Right ventricle myocardium inferior (tissue), 1 donor: ENCODE measurements around the gene FRAS1. TPM values are rescaled to one million over a fixed set of nuclear protein-coding genes. Genes with fewer than 3 reads are reported as not detected.
"Not testable (repeated sequence)": the region's sequence is repeated elsewhere in the genome, so short reads cannot be mapped to it uniquely, and the experiment has no call there.

Source experiments
- ATAC-seq: fragments of 200-7000 bp; cut with Tn5 transposase; one replicate; pipeline ENCODE4 v1.9.1; 2020; ENCODE audit warnings: mild to moderate bottlenecking, moderate library complexity
- DNase-seq: peaks from one replicate; pipeline ENCODE4 v3.0.0; 2021; ENCODE audit errors: missing footprints
- intact Hi-C: fragments of 100-400 bp; cut with DNase I; formaldehyde crosslinking; loops from one replicate; pipeline ENCODE4 v1.11.0; 2022
- total RNA-seq: library from RNA; stranded (reverse); fragmentation: NEBNext Ultra II Directional; extraction: Animal tissue kit (Norgen Biotek cat#: 25700); gene quantifications from one replicate; pipeline ENCODE4 v1.2.1, GENCODE V29; 2021
- donor health status: DM: no; HTN: yes; CAD: no; lungs with severe emphysema.

FRAS1 gene
- total RNA-seq, 1 donor from 2014 or later = 2.2 TPM

- intact Hi-C loops = no loop called here
- no peak for ATAC-seq
- DNase-seq = no peak
Measured at GRCh38 chr4:78529569-78530209, 472.6 kb downstream of the FRAS1 start.

DNA sequence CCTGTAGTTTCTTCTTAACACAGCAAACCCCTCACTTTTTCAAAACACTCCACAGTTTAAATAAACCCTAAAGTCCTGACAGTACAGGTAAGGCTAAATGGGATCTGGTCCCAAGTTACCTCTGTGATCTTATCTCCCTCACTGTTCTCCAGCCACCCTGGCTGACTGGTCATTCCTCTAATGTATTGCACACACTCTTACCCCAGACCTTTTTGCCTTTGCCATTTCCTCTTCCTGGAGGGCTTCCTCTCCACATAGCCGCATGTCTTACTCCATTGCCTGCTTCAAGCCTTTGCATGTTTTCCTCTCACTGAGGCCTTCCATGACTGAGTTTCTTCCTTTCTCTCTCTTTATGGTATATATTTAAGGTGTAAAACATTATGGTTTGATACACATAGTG lies 474.9 kb downstream of the FRAS1 start:
- no peak for DNase-seq
- intact Hi-C loops = no loop called here
- ATAC-seq = no peak

DNA sequence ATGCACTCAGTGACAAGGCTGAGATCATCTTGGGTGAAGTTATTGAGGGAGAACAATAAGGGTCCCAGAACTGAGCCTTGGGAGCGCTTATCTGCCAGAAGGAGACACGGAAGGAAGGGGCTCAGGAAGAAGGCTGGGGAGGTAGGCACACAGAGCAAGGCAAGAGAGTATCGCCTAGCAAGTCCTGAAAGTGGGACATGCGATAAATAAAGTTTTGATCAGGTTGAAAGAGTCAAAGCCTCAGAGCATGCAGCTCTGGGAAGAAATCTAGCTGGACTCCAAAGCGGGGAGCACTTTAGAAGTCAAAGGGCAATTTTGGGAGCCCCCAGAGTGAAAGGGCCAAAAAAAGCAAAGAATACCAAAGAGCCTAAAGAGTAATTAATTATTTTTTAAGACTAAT lies 476.7 kb downstream of the FRAS1 start:
- intact Hi-C loops = no loop called here
- ATAC-seq = no peak
- no peak for DNase-seq

GRCh38 chr4:78534286-78534955 lies 477.3 kb downstream of the FRAS1 start:
- intact Hi-C loops = no loop called here

DNA sequence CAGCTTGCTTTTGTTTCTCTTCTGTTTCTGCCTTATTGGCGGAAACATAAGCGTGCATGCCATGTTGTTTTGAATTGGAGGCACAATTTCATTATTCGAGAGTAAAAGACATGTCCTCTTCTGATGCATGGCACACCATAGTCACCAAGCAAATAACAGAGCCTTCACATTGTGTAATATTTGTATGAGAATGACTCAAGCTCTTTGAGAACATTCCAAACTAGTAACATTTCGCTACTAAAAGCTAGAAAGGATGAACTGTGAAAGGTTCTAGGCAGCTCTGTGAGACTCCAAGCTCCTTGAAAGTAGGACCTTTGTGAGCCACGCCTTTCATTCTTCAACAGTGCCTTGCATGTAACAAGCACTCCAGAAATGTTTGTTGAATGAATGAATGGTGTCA lies 485.2 kb downstream of the FRAS1 start:
- intact Hi-C loops = no loop called here
- DNase-seq (no peak), ATAC-seq (no peak)

More at GRCh38 chr4:78534286-78534955, 477.3 kb downstream of the FRAS1 start:
- DNase-seq (no peak), ATAC-seq (no peak)

DNA sequence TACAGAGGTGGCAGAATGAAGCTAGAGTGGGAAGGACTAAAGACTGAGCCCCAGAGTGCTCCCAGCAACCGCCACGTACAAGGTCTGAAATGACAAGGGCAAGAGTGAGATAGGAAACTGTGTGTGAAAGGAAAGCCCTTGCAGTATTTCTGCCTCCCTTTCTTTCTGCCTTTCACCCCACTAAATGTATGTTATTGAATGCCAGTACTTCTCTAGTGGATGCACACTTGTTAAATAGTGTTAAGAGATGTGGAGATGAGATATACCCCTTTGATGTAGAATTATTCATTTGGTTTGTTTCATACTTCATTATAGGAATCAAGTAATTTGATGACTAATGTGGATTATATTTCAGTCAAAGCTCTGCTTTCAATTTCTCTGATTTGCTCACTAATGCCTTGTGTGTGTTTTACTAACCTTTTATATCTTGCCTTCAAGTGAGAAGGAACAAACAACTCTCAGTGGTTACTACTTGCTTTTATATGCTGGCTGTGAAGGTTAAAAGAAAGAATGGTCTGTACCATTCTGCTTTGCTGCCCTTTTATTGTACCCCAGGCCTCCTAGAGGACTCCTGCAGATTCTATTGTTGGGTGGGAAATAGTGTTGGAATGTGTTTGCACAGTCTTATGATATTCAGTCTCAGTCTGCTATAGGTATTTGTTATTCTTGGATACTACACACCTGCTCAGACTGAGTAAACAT lies 486.5 kb downstream of the FRAS1 start:
- ATAC-seq = no peak
- intact Hi-C loops = no loop called here

GRCh38 chr4:78544678-78545077 lies 487.6 kb downstream of the FRAS1 start:
- DNase-seq (no peak), ATAC-seq (no peak)
- intact Hi-C loops = no loop called here

More for the DNA sequence above, 486.5 kb downstream of the FRAS1 start:
- DNase-seq = no peak

DNA sequence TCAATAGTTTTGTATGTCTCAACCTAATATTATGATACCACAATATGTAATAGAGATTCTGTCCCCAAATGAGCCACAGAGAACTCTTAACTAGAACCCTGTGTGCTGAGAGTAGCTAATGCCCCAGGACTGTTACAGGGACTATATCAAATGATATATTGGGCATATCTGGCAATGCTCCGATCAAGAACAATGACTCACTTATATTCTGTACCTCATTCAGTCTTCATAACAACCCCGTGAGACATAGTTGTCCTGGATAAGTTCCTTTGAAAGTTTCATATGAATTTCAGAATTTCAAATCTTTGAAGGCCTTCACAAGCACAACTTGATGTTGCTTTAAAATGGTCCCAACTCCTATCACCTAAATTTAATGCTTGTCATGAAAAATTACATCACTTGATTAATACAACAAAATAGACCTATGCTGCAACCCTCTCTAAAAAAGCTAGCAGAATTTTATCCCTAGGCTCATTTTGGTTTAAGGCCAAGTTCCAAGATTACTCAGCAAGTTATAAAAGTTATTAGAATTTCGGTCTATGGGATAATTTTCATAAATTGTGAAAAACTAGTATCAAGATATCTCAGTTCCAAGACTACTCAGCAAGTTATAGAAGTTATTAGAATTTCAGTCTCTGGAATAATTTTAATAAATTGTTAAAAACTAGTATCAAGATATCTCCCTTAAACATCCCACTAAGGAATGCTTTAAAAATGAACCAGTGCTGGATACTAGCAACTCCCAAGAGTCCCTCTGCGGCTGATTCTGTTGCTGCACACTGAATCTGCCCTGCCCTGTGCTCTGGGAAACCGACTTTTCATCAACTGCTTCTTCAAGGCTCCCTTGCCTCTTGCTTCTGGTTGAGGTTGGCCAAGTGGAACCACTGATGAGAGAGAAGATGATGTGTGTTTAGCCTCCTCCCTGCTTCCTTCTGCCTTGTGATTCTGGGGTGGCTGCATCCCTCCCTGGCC lies 488.4 kb downstream of the FRAS1 start:
- no peak for DNase-seq
- intact Hi-C loops = no loop called here
- ATAC-seq = peak; percentile 75

GRCh38 chr4:78547899-78548298 lies 490.8 kb downstream of the FRAS1 start:
- DNase-seq, intact Hi-C loops, ATAC-seq: not testable (repeated sequence)

GRCh38 chr4:78548889-78549288 lies 491.8 kb downstream of the FRAS1 start:
- ATAC-seq, intact Hi-C loops, DNase-seq: not testable (repeated sequence)

DNA sequence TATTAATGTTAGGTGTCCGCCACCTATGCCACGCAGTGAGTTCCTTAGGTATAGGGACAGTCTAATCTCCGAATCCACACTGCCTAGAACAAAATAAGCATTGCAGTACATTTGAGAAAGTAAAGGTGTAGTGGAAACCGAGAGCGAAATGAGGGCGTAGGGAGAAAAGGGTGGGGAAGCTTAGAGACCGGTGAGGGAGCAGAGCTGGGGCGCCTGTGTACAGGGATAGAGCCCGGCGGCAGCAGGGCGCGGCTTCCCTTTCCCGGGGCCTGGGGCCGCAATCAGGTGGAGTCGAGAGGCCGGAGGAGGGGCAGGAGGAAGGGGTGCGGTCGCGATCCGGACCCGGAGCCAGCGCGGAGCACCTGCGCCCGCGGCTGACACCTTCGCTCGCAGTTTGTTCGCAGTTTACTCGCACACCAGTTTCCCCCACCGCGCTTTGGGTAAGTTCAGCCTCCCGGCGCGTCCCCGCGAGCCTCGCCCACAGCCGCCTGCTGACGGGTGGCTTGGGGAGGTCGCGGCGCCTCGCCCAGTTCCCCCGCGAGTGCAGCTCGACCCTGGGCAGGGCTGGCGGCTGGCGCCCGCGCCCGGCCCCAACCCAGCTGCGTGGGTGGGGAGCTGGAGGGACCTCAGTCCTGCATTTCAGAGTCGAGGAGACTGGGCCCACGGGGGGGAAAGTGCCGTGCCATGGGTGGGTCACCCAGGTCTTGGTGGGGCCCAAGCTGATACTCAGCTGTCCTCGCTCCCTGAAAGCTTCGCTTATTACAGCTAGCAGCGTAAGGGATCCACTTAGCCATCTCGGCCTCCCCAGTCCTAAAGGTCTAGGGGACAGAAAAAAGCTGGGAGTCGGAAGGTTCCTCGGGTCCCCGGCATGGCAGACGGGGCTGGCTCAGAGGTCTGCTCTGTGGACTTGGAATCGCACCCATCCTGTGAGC lies 494.6 kb downstream of the FRAS1 start, which contains the start of gene ANXA3:
ANXA3 (plus strand) TSS at position 351 of the 932 bp plus-strand sequence. CDS start 2,704 bp downstream, outside the sequence.
- intact Hi-C loops = loop anchor here (5.0 to 10.0 kb wide), 2 partner anchors 41 to 223 kb away; partner anchors contain the start of gene BMP2K
- peak; percentile 80 for ATAC-seq

GRCh38 chr4:78552389-78553042 lies 495.4 kb downstream of the FRAS1 start:
- DNase-seq (no peak), ATAC-seq (no peak)
- intact Hi-C loops = loop anchor here (5.0 to 10.0 kb wide), 2 partner anchors 40 to 222 kb away; partner anchors contain the start of gene BMP2K

More for the DNA sequence above, 494.6 kb downstream of the FRAS1 start, which contains the start of gene ANXA3:
- DNase-seq = peak; percentile 77

GRCh38 chr4:78553043-78553396 lies 495.9 kb downstream of the FRAS1 start:
- intact Hi-C loops = loop anchor here (5.0 to 10.0 kb wide), 2 partner anchors 39 to 222 kb away; partner anchors contain the start of gene BMP2K
- no peak for DNase-seq
- ATAC-seq = no peak

DNA sequence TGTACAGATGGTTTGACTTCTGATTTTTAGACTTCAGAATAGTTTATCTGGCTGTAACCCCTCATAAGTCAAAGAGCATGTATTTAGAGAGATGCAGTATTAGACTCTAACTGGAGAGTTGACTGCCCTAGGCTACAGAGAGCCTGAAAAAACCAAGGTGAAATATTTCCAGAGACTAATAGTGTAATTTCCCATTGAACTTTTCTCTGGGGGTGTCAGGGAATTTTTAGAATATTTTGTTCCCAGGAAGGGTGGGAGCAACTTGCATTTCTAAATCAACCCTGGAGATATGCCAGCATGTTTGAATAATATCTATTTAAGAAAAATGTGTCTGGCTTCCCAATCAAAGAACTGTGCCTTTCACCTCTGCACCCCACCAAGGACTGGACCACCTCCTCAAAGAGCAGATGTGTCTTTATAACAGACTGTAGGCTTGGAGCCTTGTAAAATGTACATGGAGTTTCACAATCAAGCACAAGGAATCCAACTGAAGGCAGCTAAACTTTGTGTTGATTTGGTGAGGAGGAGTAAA lies 496.5 kb downstream of the FRAS1 start:
- no peak for ATAC-seq
- DNase-seq = no peak
- intact Hi-C loops = loop anchor here (5.0 to 10.0 kb wide), 2 partner anchors 39 to 221 kb away; partner anchors contain the start of gene BMP2K

DNA sequence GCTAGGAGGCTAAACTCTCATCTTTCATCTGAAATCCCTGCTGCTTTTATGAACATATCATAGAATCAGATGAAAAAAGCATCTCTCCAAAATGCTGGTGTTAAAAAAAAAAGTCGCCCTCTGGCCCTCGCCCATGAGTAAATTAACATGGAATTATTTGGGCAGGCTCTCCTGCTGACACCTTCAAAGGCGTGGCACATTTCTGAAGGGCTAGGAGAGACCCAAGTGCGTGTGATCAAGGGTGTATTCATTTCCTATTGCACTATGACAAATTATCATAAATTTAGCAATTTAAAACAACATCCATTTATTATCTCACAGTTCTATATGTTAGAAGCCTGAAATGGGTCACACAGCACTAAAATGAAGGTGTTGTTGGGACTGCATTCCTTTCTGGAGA lies 499.5 kb downstream of the FRAS1 start:
- intact Hi-C loops = loop anchor here (10.0 kb wide), 1 partner anchor 218 kb away; the partner anchor contains the start of gene BMP2K
- ATAC-seq = no peak
- no peak for DNase-seq

- no peak for DNase-seq
- ATAC-seq = no peak
- intact Hi-C loops = loop anchor here (10.0 kb wide), 1 partner anchor 217 kb away; the partner anchor contains the start of gene BMP2K
Measured at GRCh38 chr4:78557841-78558240, 500.7 kb downstream of the FRAS1 start.
